ENCODE measurements around the gene RHBDD1.
A peak's percentile ranks its signal among the peaks of the same experiment; 100 is the strongest.

Gene RHBDD1

GRCh38 chr2:226875438-226876225 is 39.8 kb downstream of the RHBDD1 start:
- DNase-seq (ENCODE audit: insufficient read length): no peak
- TF ChIP-seq POLR2AphosphoS5 (IDR thresholded peaks at IDR 0.05; ENCODE audit: low read depth, low read length): no peak
- TF ChIP-seq TAF1 (IDR thresholded peaks at IDR 0.05; ENCODE audit: borderline replicate concordance, low read depth, low read length): no peak
- no peak for TF ChIP-seq POLR2A (IDR thresholded peaks at IDR 0.05; ENCODE audit: low read depth, low read length)
- no peak for FAIRE-seq

- no peak for TF ChIP-seq TAF1 (IDR thresholded peaks at IDR 0.05; ENCODE audit: borderline replicate concordance, low read depth, low read length)
- no peak for TF ChIP-seq POLR2AphosphoS5 (IDR thresholded peaks at IDR 0.05; ENCODE audit: low read depth, low read length)
- TF ChIP-seq POLR2A (IDR thresholded peaks at IDR 0.05; ENCODE audit: low read depth, low read length): no peak
These were observed 41.6 kb downstream of the RHBDD1 start for GRCh38 chr2:226877491-226877890.

GRCh38 chr2:226881287-226881686 is 45.4 kb downstream of the RHBDD1 start:
- FAIRE-seq: no peak
- TF ChIP-seq TAF1 (IDR thresholded peaks at IDR 0.05; ENCODE audit: borderline replicate concordance, low read depth, low read length) (no peak), POLR2AphosphoS5 (IDR thresholded peaks at IDR 0.05; ENCODE audit: low read depth, low read length) (no peak), POLR2A (IDR thresholded peaks at IDR 0.05; ENCODE audit: low read depth, low read length) (no peak)
- DNase-seq (ENCODE audit: insufficient read length): no peak

More at GRCh38 chr2:226877491-226877890, 41.6 kb downstream of the RHBDD1 start:
- no peak for FAIRE-seq
- no peak for DNase-seq (ENCODE audit: insufficient read length)

GRCh38 chr2:226882606-226883005 is 46.8 kb downstream of the RHBDD1 start:
- FAIRE-seq (no peak), DNase-seq (ENCODE audit: insufficient read length) (no peak)
- no peak for TF ChIP-seq TAF1 (IDR thresholded peaks at IDR 0.05; ENCODE audit: borderline replicate concordance, low read depth, low read length)
- TF ChIP-seq POLR2A (IDR thresholded peaks at IDR 0.05; ENCODE audit: low read depth, low read length): no peak
- TF ChIP-seq POLR2AphosphoS5 (IDR thresholded peaks at IDR 0.05; ENCODE audit: low read depth, low read length): no peak

- DNase-seq (ENCODE audit: insufficient read length) (no peak), FAIRE-seq (no peak)
- TF ChIP-seq POLR2A (IDR thresholded peaks at IDR 0.05; ENCODE audit: low read depth, low read length): no peak
- TF ChIP-seq POLR2AphosphoS5 (IDR thresholded peaks at IDR 0.05; ENCODE audit: low read depth, low read length): no peak
- TF ChIP-seq TAF1 (IDR thresholded peaks at IDR 0.05; ENCODE audit: borderline replicate concordance, low read depth, low read length): no peak
These were observed 47.5 kb downstream of the RHBDD1 start for GRCh38 chr2:226883296-226883795.

- TF ChIP-seq POLR2AphosphoS5 (IDR thresholded peaks at IDR 0.05; ENCODE audit: low read depth, low read length) (no peak), TAF1 (IDR thresholded peaks at IDR 0.05; ENCODE audit: borderline replicate concordance, low read depth, low read length) (no peak), POLR2A (IDR thresholded peaks at IDR 0.05; ENCODE audit: low read depth, low read length) (no peak)
- DNase-seq (ENCODE audit: insufficient read length) (no peak), FAIRE-seq (no peak)
These were observed 48.3 kb downstream of the RHBDD1 start for GRCh38 chr2:226884166-226884565.

- FAIRE-seq (peak; percentile 40), DNase-seq (ENCODE audit: insufficient read length) (no peak)
- TF ChIP-seq TAF1 (IDR thresholded peaks at IDR 0.05; ENCODE audit: borderline replicate concordance, low read depth, low read length) (no peak), POLR2A (IDR thresholded peaks at IDR 0.05; ENCODE audit: low read depth, low read length) (no peak), POLR2AphosphoS5 (IDR thresholded peaks at IDR 0.05; ENCODE audit: low read depth, low read length) (no peak)
These were observed 50.0 kb downstream of the RHBDD1 start for GRCh38 chr2:226885769-226886435.

- FAIRE-seq: no peak
- no peak for TF ChIP-seq TAF1 (IDR thresholded peaks at IDR 0.05; ENCODE audit: borderline replicate concordance, low read depth, low read length)
- TF ChIP-seq POLR2A (IDR thresholded peaks at IDR 0.05; ENCODE audit: low read depth, low read length): no peak
- TF ChIP-seq POLR2AphosphoS5 (IDR thresholded peaks at IDR 0.05; ENCODE audit: low read depth, low read length): no peak
These were observed 52.1 kb downstream of the RHBDD1 start for GRCh38 chr2:226887940-226888339.

GRCh38 chr2:226888378-226888965 is 52.6 kb downstream of the RHBDD1 start:
- FAIRE-seq: no peak
- DNase-seq (ENCODE audit: insufficient read length): no peak
- no peak for TF ChIP-seq TAF1 (IDR thresholded peaks at IDR 0.05; ENCODE audit: borderline replicate concordance, low read depth, low read length)
- no peak for TF ChIP-seq POLR2AphosphoS5 (IDR thresholded peaks at IDR 0.05; ENCODE audit: low read depth, low read length)
- TF ChIP-seq POLR2A (IDR thresholded peaks at IDR 0.05; ENCODE audit: low read depth, low read length): no peak

More at GRCh38 chr2:226887940-226888339, 52.1 kb downstream of the RHBDD1 start:
- no peak for DNase-seq (ENCODE audit: insufficient read length)

GRCh38 chr2:226888971-226889370 is 53.1 kb downstream of the RHBDD1 start:
- DNase-seq (ENCODE audit: insufficient read length): no peak
- TF ChIP-seq POLR2A (IDR thresholded peaks at IDR 0.05; ENCODE audit: low read depth, low read length): no peak
- no peak for TF ChIP-seq TAF1 (IDR thresholded peaks at IDR 0.05; ENCODE audit: borderline replicate concordance, low read depth, low read length)
- no peak for TF ChIP-seq POLR2AphosphoS5 (IDR thresholded peaks at IDR 0.05; ENCODE audit: low read depth, low read length)
- FAIRE-seq: no peak

GRCh38 chr2:226890286-226890685 is 54.4 kb downstream of the RHBDD1 start:
- no peak for DNase-seq (ENCODE audit: insufficient read length)
- TF ChIP-seq POLR2AphosphoS5 (IDR thresholded peaks at IDR 0.05; ENCODE audit: low read depth, low read length): no peak
- no peak for TF ChIP-seq TAF1 (IDR thresholded peaks at IDR 0.05; ENCODE audit: borderline replicate concordance, low read depth, low read length)
- TF ChIP-seq POLR2A (IDR thresholded peaks at IDR 0.05; ENCODE audit: low read depth, low read length): no peak
- no peak for FAIRE-seq
